Measurements from ENCODE around the gene ZNF579.

- TF ChIP-seq POLR2AphosphoS5 (IDR thresholded peaks at IDR 0.05; ENCODE audit: low read length) (no peak), BCL11A (IDR thresholded peaks at IDR 0.05; ENCODE audit: low read depth, low read length) (no peak), CHD1 (IDR thresholded peaks at IDR 0.05; ENCODE audit: low read depth, low read length) (no peak), RCOR1 (conservative IDR thresholded peaks at IDR 0.05; ENCODE audit: low read depth, low read length) (no peak), SREBF1 (IDR thresholded peaks at IDR 0.05; ENCODE audit: low read length) (no peak), CBFB (IDR thresholded peaks at IDR 0.05; ENCODE audit: low read depth) (no peak), REST (IDR thresholded peaks at IDR 0.05; ENCODE audit: low read depth, low read length) (no peak)
These were observed 27.1 kb downstream of the ZNF579 start for GRCh38 chr19:55553217-55554182.
